HCT116 (cell line): ENCODE data around the gene BSCL2. TPM values are rescaled to one million over a fixed set of nuclear protein-coding genes. Genes with fewer than 3 reads are reported as not detected.
A peak's percentile ranks its signal among the peaks of the same experiment; 100 is the strongest.

Source experiments
- ATAC-seq: fragments of 200-7000 bp; cut with Tn5 transposase; 2 replicates; pipeline ENCODE4 v1.9.1; 2020; ENCODE audit warnings: mild to moderate bottlenecking, moderate library complexity
- BruUV-seq: library from RNA; stranded (reverse); fragments of 400-500 nt; replicated peaks from 2 replicates; lab custom pipeline; 2021; lab: Mats Ljungman, UMichigan
- CTCF ChIA-PET: fragments of 300-600 bp; sonication (Branson Sonifier 250); formaldehyde crosslinking; loops from one replicate; lab custom pipeline; 2021; ENCODE audit warnings: antibody characterized with exemption; lab: Charles Lee
- POLR2A ChIA-PET: fragments of 300-600, 350-600 bp; sonication (Branson Sonifier 250); formaldehyde crosslinking; loops from one replicate; lab custom pipeline; 2021; ENCODE audit warnings: antibody characterized with exemption; lab: Charles Lee
- RAD21 ChIA-PET, 2 experiments: fragments of 300-600 bp; sonication (Branson Sonifier 250); formaldehyde crosslinking; loops; one replicate each; lab custom pipeline; 2023; ENCODE audit warnings: low total read pairs in 2 of 2; ENCODE audit not compliant: uncharacterized antibody in 2 of 2, unreplicated experiment in 2 of 2, low non-redundant PET in 1 of 2; lab: Charles Lee
- DNase-seq: peaks from one replicate; pipeline ENCODE4 v3.0.0-alpha.2; 2010; ENCODE audit warnings: low read depth, low spot score
- H2AFZ ChIP-seq: fragments of 200-600 bp; shearing (Covaris generic), sonication (generic); 2 replicates; pipeline ENCODE4 v1.6.1; 2017; ENCODE audit warnings: low read depth, mixed run types, mixed read lengths, antibody characterized with exemption, low read length; ENCODE audit not compliant: poor library complexity, severe bottlenecking
- H3K27ac ChIP-seq: 2 replicates; pipeline ENCODE4 v1.5.1; 2012; ENCODE audit warnings: low read depth, low read length
- H3K27me3 ChIP-seq: fragments of 200-600 bp; sonication (generic); 2 replicates; pipeline ENCODE4 v1.6.1; 2016; ENCODE audit warnings: mixed run types, low read length, mixed read lengths; ENCODE audit not compliant: insufficient read depth
- H3K36me3 ChIP-seq, 2 experiments: fragments of 200-500 bp in 1 of 2; fragments of 200-600 bp in 1 of 2; sonication (Bioruptor generic) in 1 of 2; sonication (generic) in 1 of 2; 2 replicates each; pipeline versions ENCODE4 v1.5.1 to v1.6.1; 2014 to 2016; ENCODE audit warnings: low read length in 2 of 2, inconsistent platforms in 1 of 2, mixed read lengths in 1 of 2, mixed run types in 1 of 2; ENCODE audit not compliant: insufficient read depth in 2 of 2, control insufficient read depth in 1 of 2
- H3K4me1 ChIP-seq, 2 experiments: fragments of 200-600 bp in 1 of 2; sonication (generic) in 1 of 2; 2 replicates each; pipeline versions ENCODE4 v1.5.1 to v1.6.1; 2012 to 2017; ENCODE audit warnings: low read length in 2 of 2, inconsistent platforms in 1 of 2, mild to moderate bottlenecking in 1 of 2, mixed read lengths in 1 of 2, mixed run types in 1 of 2, moderate library complexity in 1 of 2; ENCODE audit not compliant: insufficient read depth in 2 of 2, control insufficient read depth in 1 of 2
- H3K4me2 ChIP-seq: fragments of 200-600 bp; sonication (generic); 2 replicates; pipeline ENCODE4 v1.6.1; 2017; ENCODE audit warnings: mixed run types, low read length, mixed read lengths
- H3K4me3 ChIP-seq, 2 experiments: fragments of 200-600 bp in 1 of 2; sonication (generic) in 1 of 2; replicated peaks in 1 of 2; 2 replicates each; pipeline ENCODE4 v1.5.1; 2011 to 2016; ENCODE audit warnings: low read length in 2 of 2, control low read depth in 1 of 2, low read depth in 1 of 2, mild to moderate bottlenecking in 1 of 2, mixed read lengths in 1 of 2, mixed run types in 1 of 2
- H3K79me2 ChIP-seq: fragments of 200-600 bp; sonication (generic); 2 replicates; pipeline ENCODE4 v1.6.1; 2017; ENCODE audit warnings: mild to moderate bottlenecking, mixed run types, low read length, moderate library complexity, mixed read lengths; ENCODE audit not compliant: insufficient read depth
- H3K9ac ChIP-seq: fragments of 200-600 bp; sonication (generic); 2 replicates; pipeline ENCODE4 v1.6.1; 2016; ENCODE audit warnings: low read length, mixed read lengths
- H3K9me2 ChIP-seq: fragments of 200-600 bp; sonication (generic), shearing (Covaris generic); 2 replicates; pipeline ENCODE4 v1.6.1; 2017; ENCODE audit warnings: mixed run types, mild to moderate bottlenecking, moderate library complexity; ENCODE audit not compliant: insufficient read depth
- H3K9me3 ChIP-seq, 2 experiments: fragments of 200-500 bp in 1 of 2; fragments of 200-600 bp in 1 of 2; sonication (Bioruptor generic) in 1 of 2; sonication (generic) in 1 of 2; 2 replicates each; pipeline ENCODE4 v1.6.1; 2014 to 2017; ENCODE audit warnings: low read length in 2 of 2, mixed read lengths in 2 of 2, inconsistent platforms in 1 of 2, low read depth in 1 of 2, mild to moderate bottlenecking in 1 of 2, mixed run types in 1 of 2, moderate library complexity in 1 of 2; ENCODE audit not compliant: control insufficient read depth in 1 of 2, insufficient read depth in 1 of 2
- H4K20me1 ChIP-seq: fragments of 200-600 bp; sonication (generic), shearing (Covaris generic); 2 replicates; pipeline ENCODE4 v1.6.1; 2017; ENCODE audit warnings: mixed run types, mild to moderate bottlenecking, moderate library complexity; ENCODE audit not compliant: insufficient read depth
- CEBPB ChIP-seq: IDR thresholded peaks from 2 replicates; pipeline ENCODE4 v1.6.1; 2012; ENCODE audit warnings: low read depth
- EGR1 ChIP-seq: IDR thresholded peaks from 2 replicates; pipeline ENCODE4 v1.6.1; 2012; ENCODE audit warnings: low read depth
- EZH2 ChIP-seq: fragments of 200-600 bp; sonication (generic); IDR thresholded peaks from 2 replicates; pipeline ENCODE4 v1.6.1; 2017; ENCODE audit warnings: antibody characterized with exemption, mixed run types
- EZH2phosphoT487 ChIP-seq: fragments of 200-600 bp; IDR thresholded peaks from 2 replicates; pipeline ENCODE4 v1.6.1; 2018; ENCODE audit warnings: antibody characterized with exemption, borderline replicate concordance
- POLR2A ChIP-seq: IDR thresholded peaks from 2 replicates; pipeline ENCODE4 v1.7.0; 2011; ENCODE audit warnings: borderline replicate concordance; ENCODE audit not compliant: insufficient read depth, insufficient read length; ENCODE audit errors: extremely low read depth
- POLR2AphosphoS5 ChIP-seq: IDR thresholded peaks from 2 replicates; pipeline ENCODE4 v1.6.1; 2011; ENCODE audit warnings: mild to moderate bottlenecking, low read depth, low read length, moderate library complexity
- TCF7L2 ChIP-seq: IDR thresholded peaks from 2 replicates; pipeline ENCODE4 v1.7.0; 2011; ENCODE audit warnings: borderline replicate concordance, inconsistent platforms; ENCODE audit not compliant: insufficient read depth, insufficient read length; ENCODE audit errors: extremely low read depth
- ZFX ChIP-seq: fragments of 450-650 bp; IDR thresholded peaks from 2 replicates; pipeline ENCODE4 v1.6.1; 2017
- ZNF274 ChIP-seq: fragments of 200-500 bp; sonication (Bioruptor generic); IDR thresholded peaks from 2 replicates; pipeline ENCODE4 v1.6.1; 2014; ENCODE audit warnings: mild to moderate bottlenecking, low read depth, low read length, inconsistent platforms
- intact Hi-C: fragments of 100-400 bp; cut with micrococcal nuclease; formaldehyde crosslinking; loops from 2 replicates; pipeline ENCODE4 v1.10.0; 2022
- total RNA-seq: library from RNA; stranded (reverse); gene quantifications from one replicate; pipeline ENCODE4 v1.2.1, GENCODE V29; 2021; ENCODE audit not compliant: unreplicated experiment
- TF ChIP-seq, protein P1 (sequence below): IDR thresholded peaks from 2 replicates; pipeline ENCODE4 v1.6.1; 2012; ENCODE audit warnings: low read depth
- TF ChIP-seq, protein P2 (sequence below): IDR thresholded peaks from 2 replicates; pipeline ENCODE4 v1.6.1; 2012
- TF ChIP-seq, protein P3 (sequence below): IDR thresholded peaks from 2 replicates; pipeline ENCODE4 v1.6.1; 2012

The BSCL2 gene
- total RNA-seq, 1 experiment from 2014 or later, result 62.0 TPM

DNA sequence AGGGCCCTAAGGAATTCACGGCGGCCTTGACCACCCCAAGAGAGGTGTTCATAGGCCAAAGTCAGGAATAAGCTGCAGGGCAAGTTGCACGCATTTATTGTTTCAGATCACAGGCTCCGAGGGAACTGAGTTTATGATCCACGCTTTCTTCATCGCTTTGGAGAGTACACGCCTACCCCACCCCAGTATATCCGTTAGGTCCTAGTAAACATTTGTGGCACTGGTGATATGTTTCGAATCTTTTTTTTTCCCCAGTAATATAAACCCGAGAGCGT is 61.6 kb downstream of the BSCL2 start:
- Histone ChIP-seq H3K4me3 (peak overlapping the region; percentile 96 to 100), H3K79me2 (peaks cover 65% of the 10 kb centered on the region), H3K4me1 (peaks cover 5 to 16% of the 10 kb centered on the region in 2 experiments; a peak in 3 of 4 replicates), H3K27me3 (no peaks in the 10 kb centered on the region), H3K9me2 (no peaks in the 10 kb centered on the region), H4K20me1 (no peaks in the 10 kb centered on the region), H3K36me3 (peaks cover 10 to 22% of the 10 kb centered on the region in 2 experiments; a peak in 3 of 4 replicates), H3K9ac (peak overlapping the region; percentile 99)
- intact Hi-C loops, result loop anchor here (5.0 kb wide), 1 partner anchor 33 kb away; the partner anchor contains the start of genes EML3 and ROM1
- CTCF ChIA-PET, result no interaction called here
- RAD21 ChIA-PET, result no interaction called here
- ATAC-seq, result no peak; the same call in 1 of the 2 replicates
- POLR2A ChIA-PET, result interaction anchor here (1.3 to 14.1 kb wide), 3 partner anchors 10 to 24 kb away, joined by 3 to 195 read pairs (median 5); partner anchors contain the start of genes B3GAT3, C11orf98 and CSKMT
- no peak for TF ChIP-seq EZH2
- TF ChIP-seq, protein P1, sequence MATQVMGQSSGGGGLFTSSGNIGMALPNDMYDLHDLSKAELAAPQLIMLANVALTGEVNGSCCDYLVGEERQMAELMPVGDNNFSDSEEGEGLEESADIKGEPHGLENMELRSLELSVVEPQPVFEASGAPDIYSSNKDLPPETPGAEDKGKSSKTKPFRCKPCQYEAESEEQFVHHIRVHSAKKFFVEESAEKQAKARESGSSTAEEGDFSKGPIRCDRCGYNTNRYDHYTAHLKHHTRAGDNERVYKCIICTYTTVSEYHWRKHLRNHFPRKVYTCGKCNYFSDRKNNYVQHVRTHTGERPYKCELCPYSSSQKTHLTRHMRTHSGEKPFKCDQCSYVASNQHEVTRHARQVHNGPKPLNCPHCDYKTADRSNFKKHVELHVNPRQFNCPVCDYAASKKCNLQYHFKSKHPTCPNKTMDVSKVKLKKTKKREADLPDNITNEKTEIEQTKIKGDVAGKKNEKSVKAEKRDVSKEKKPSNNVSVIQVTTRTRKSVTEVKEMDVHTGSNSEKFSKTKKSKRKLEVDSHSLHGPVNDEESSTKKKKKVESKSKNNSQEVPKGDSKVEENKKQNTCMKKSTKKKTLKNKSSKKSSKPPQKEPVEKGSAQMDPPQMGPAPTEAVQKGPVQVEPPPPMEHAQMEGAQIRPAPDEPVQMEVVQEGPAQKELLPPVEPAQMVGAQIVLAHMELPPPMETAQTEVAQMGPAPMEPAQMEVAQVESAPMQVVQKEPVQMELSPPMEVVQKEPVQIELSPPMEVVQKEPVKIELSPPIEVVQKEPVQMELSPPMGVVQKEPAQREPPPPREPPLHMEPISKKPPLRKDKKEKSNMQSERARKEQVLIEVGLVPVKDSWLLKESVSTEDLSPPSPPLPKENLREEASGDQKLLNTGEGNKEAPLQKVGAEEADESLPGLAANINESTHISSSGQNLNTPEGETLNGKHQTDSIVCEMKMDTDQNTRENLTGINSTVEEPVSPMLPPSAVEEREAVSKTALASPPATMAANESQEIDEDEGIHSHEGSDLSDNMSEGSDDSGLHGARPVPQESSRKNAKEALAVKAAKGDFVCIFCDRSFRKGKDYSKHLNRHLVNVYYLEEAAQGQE, result no peak
- TF ChIP-seq EGR1, result no peak
- TF ChIP-seq, all 23 proteins: peak for 0
- peak overlapping the region; percentile 84 for H3K4me2 ChIP-seq
- no peak overlapping the region for H2AFZ ChIP-seq
- no peak for DNase-seq
- peak overlapping the region; percentile 92 for H3K27ac ChIP-seq
- no TSS peak for BruUV-seq
- H3K9me3 ChIP-seq, result no peaks in the 10 kb centered on the region

DNA sequence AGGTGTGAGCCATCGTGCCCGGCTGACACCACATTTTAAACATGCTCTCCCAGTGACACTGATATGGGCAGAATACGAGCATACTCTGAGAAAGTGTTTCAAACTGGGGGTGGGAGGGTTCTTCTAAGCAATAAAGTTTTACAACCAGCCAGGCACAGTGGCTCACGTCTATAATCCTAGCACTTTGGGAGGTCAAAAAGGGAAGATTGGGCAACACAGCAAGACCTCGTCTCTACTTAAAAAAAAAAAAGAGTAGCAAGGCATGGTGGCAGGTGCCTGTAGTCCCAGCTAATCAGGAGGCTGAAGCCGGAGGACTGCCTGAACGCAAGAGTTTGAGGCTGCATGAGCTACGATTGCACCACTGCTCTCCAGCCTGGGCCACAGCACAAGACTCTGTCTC is 63.0 kb downstream of the BSCL2 start:
- no TSS peak for BruUV-seq
- DNase-seq (no peak), ATAC-seq (no peak)
- Histone ChIP-seq H3K79me2 (peaks cover 67% of the 10 kb centered on the region), H3K4me3 (no peak overlapping the region), H4K20me1 (no peaks in the 10 kb centered on the region), H3K36me3 (peaks cover 11 to 19% of the 10 kb centered on the region in 2 experiments; a peak in 3 of 4 replicates), H3K9me3 (no peaks in the 10 kb centered on the region), H3K4me2 (no peak overlapping the region), H2AFZ (no peak overlapping the region), H3K9me2 (no peaks in the 10 kb centered on the region), H3K4me1 (peaks cover 5 to 15% of the 10 kb centered on the region in 2 experiments; a peak in 3 of 4 replicates), H3K9ac (no peak overlapping the region), H3K27ac (no peak overlapping the region), H3K27me3 (no peaks in the 10 kb centered on the region)
- ChIA-PET CTCF (no interaction called here), RAD21 (no interaction called here), POLR2A (interaction anchor here (1.6 to 14.1 kb wide), 2 partner anchors 21 to 27 kb away, joined by 5 to 195 read pairs; partner anchors contain the start of genes C11orf98, CSKMT, LBHD1 and UQCC3)
- intact Hi-C loops, result no loop called here
- TF ChIP-seq EGR1, result no peak
- no peak for TF ChIP-seq TCF7L2
- TF ChIP-seq ZFX, result no peak
- no peak for TF ChIP-seq ZNF274
- no peak for TF ChIP-seq POLR2AphosphoS5
- TF ChIP-seq, protein P2, sequence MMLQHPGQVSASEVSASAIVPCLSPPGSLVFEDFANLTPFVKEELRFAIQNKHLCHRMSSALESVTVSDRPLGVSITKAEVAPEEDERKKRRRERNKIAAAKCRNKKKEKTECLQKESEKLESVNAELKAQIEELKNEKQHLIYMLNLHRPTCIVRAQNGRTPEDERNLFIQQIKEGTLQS, result no peak
- TF ChIP-seq, protein P1, result no peak
- no peak for TF ChIP-seq CEBPB
- TF ChIP-seq POLR2A, result no peak
- no peak for TF ChIP-seq EZH2phosphoT487
- TF ChIP-seq, protein P3, sequence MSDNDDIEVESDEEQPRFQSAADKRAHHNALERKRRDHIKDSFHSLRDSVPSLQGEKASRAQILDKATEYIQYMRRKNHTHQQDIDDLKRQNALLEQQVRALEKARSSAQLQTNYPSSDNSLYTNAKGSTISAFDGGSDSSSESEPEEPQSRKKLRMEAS, result no peak
